Stimulated activated CD4-positive, alpha-beta T cell treated with anti-CD3 and anti-CD28 coated beads, Interleukin-15, amount 100 ng/mL, for 24 hours (primary cell): ENCODE measurements around the gene GNB5.
"Not testable (repeated sequence)": the region's sequence is repeated elsewhere in the genome, so short reads cannot be mapped to it uniquely, and the experiment has no call there.

Source experiments
- DNase-seq: peaks from one replicate; pipeline ENCODE4 v3.0.0-alpha.2; 2020

GNB5 gene

DNA sequence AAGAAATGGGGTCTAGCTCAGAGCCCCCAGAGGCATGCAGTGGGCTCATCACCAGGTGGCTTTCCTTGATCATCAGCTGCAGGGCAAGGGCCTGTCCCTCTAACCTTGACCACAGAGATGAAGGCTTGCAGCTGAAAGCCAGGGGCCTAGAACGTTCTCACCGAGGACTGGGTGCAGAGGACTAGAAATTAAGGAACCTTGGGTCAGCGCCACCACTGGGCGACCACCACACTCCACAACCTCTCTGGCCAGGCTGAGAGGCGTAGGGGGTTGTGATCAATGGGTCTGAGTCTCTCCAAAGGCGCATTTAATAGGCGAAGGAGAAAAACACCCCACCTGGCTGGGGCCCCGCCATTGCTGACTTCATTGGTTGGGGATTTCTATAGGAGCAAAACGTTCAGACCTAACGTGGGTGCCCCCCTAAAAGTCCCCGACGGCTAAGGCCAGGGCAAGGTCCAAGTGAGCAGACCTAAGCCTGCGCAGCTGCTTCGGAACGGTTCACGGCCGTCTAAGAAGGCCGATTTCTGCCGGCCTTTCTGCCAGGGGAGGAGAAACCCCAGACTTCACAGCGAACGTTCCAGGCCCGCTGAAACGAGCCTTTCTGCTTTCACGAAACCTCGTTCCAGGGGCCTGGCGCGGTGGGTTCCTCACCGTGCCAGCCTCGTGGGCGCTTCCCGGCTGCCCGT is 79.5 kb downstream of the GNB5 start:
- DNase-seq = no peak

- DNase-seq = no peak
These were observed 81.4 kb downstream of the GNB5 start for GRCh38 chr15:52109559-52110451.

- no peak for DNase-seq
These were observed 84.0 kb downstream of the GNB5 start for GRCh38 chr15:52107238-52107637.

DNA sequence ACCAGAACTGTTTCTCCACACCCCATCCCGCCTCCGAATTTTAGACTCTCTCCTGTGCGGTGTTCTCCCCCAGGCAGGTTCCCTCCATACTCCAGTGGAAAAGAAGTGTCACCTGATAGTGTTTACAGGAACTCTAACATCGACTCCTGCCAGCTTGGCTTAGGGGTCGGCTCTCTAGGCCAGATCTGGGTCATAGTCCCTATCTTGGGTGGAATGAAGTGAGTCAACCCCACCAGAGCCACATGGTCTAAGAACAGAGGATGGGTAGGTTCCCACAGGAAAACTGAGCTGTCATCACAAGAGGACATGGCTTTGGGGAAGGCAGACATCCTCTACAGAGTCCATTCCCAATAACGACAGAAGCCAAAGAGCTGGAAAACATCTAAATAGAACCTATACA is 84.6 kb downstream of the GNB5 start:
- no peak for DNase-seq

DNA sequence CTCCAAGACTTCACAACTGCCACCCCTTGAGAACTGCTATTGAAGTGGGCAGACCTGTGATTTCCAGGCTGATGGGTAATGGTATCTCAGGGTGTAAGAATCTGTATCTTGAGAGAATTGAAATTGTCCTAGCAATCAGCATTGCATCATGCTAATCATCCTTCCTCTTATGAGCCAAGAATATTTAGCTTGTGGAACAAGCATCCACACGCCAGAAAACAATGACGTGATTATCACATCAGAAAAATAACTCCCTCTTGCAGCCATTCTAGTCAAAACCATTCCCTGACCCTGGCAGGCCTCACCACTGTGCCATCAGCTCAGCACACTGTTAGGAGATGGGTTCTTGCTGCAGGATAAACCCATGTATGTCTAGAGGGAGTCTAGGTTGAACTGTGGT is 85.3 kb downstream of the GNB5 start:
- DNase-seq = no peak

GRCh38 chr15:52104532-52105004 is 86.6 kb downstream of the GNB5 start:
- DNase-seq = no peak

DNA sequence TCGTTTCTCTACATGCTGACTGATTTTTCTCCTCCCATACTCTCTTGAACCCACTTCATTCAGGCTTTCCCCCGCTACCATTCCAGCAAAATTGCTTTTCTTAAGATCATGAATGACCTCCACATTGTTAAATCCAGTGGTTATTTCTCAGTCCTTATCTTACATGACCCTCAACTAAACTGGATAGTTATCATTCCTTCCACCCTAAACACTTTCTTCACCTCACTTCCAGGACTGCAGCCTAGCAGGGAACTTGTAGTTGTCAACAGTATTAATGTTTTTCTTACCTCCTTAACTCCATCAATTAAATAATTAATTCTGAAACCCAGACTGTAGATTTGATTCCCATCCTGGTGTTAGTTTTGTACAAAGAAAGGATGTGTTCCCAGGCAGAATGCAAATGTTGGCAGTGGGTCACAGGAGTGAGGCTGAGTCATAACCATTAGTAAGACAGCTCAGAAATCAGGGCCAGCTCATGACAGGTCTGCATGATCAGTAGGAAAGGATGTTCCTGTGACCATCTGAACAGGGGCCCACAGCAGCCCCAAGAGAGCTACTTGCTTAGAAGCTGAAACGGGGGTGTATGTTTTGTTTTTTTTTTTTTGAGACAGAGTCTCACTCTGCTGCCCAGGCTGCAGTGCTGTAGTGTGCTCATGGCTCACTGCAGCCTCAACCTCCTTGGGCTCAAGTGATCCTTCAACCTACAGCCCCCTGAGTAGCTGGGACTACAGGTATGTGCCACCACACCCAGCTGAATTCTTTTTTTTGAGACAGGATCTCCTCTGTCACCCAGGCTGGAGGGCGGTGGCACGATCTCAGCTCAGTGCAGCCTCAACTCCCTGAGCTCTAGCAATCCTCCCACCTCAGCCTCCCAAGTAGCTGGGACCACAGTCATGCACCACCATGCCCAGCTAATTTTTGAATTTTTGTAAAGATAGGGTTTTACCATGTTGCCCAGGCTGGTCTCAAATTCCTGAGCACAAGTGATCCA is 87.7 kb downstream of the GNB5 start:
- peak; percentile 19 for DNase-seq

GRCh38 chr15:52102463-52102862 is 88.7 kb downstream of the GNB5 start:
- no peak for DNase-seq

DNA sequence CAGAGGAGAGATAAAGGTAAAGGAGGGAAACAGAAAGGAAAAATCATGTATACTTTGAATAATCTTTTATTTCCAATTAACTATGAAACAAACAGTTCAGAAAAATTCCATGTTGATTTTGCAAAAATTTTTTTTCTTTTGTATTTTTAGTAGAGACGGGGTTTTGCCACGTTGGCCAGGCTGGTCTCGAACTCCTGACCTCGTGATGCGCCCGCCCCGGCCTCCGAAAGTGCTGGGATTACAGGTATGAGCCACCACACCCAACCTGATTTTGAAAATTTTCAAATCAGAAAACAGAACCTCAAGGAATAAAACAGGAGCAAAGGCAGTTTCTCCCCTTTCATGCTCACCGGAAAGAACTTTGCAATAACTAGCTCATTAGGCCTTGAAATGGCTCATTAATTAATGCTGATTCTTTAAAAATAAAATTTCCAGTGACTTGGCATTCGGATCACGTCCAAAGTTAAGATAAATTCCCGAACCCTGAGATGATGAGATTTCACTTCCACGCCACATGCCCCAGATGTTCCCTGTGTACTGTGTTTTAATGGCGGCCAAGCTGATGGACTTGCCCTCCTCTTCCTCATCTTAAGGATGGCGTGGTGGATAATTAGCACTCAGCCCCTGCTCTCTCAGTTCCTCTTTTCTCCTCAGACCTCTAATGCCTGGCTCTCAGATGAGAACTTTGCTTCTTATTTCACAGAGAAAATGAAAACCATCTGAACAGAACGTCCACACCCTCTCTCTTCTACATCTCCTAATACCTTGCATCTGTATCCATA is 89.5 kb downstream of the GNB5 start:
- no peak for DNase-seq

GRCh38 chr15:52100807-52101442 is 90.3 kb downstream of the GNB5 start:
- DNase-seq = peak; percentile 11

DNA sequence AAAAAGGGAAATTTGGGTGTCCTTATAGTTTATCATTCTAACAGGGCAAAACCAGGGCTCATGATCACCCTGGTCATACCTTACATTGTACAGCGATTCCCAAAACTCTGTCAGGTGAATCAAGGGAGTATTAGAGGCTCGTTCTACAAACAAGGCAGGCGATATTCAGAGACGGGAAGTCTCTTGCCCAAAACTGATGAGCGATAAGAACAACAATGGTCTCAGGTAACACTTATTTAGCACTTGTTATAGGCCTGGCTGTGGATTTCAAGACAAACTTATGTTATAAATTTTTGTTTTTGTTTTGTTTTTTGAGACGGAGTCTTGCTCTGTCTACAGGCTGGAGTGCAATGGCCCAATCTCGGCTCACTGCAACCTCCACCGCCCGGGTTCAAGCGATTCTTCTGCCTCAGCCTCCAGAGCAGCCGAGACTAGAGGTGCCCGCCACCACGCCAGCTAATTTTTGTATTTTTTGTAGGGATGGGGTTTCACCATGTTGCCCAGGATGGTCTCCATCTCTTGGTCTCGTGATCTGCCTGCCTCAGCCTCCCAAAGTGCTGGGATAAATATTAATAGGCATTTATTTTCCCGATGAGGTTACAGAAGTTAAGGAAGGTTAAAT is 91.4 kb downstream of the GNB5 start:
- DNase-seq = no peak

GRCh38 chr15:52098323-52098722 is 92.9 kb downstream of the GNB5 start:
- DNase-seq = no peak

DNA sequence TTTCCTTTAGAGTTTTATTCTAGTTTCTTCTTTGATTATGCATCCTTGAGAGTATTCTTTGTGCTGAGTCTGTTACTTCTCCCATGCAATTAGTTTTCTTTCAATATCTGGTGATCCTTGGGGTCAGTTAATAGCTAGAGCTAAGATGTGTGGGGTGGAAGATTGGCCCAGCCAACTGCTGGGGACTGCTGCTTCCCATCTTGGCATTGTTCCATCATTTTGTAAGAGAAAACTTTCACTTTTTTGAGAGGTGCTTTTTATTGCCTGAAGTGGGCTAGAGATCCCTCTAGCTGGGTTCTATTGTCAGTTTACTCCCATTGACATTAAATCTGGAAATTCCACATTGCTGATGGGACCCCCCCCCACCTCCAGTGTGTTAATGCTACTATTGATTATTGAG is 94.0 kb downstream of the GNB5 start:
- no peak for DNase-seq

GRCh38 chr15:52096536-52096935 is 94.7 kb downstream of the GNB5 start:
- DNase-seq = not testable (repeated sequence)

DNA sequence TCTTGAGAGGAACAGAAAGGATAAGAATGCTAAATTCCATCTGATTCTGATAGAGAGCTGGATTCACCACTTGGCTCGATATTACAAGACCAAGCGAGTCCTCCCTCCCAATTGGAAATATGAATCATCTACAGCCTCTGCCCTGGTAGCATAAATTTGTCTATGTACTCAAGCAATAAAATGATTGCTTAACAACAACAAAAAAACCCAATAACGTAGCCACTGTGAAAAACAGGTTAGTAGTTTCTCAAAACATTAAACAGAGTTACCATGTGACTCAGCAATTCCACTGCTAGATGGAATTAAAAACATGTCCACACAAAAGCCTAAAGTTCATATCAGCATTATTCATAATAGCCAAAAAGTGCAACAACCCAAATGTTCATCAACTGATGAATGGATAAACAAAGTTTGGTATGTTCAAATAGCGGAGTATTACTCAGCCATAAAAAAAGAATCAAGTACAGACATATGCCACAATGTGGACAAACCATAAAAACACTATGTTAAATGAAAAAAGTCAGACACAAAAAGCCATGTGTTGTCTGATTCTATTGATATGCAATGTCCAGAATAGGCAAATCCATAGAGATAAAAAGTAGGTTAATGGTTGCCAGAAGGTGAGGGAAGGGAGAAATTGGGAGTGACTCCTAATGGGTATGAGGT is 95.5 kb downstream of the GNB5 start:
- DNase-seq = no peak

DNA sequence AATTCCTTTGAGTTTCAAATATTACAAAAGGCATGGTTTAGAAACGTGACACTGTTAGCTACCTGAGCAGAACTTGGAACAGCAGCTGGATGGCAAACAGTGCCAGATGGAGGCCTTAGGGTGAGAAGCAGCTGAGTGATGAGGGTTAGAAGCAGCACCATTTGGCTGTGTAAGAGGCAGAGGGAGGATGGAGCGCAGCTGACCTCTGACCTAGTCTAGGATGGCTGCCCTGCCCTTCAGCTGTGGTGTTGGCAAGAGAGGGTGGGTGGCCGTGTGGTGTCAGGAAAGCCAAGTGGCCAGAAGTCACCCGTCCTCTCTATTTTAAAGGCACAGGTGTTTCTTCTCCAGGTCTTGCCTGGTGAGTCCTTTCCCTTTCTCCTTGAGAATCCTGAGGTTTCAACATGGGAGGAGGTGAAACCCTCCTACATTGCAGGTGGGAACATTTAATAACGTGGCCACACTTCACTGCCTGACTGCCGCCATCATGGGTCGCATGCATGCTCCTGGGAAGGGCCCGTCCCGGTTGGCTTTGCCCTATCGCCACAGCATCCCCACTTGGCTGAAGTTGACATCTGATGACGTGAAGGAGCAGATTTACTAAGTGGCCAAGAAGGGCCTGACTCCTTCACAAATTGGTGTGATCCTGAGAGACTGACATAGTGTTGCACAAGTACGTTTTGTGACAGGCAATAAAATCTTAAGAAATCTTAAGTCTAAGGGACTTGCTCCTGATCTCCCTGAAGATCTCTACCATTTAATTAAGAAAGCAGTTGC is 96.2 kb downstream of the GNB5 start:
- DNase-seq = no peak

DNA sequence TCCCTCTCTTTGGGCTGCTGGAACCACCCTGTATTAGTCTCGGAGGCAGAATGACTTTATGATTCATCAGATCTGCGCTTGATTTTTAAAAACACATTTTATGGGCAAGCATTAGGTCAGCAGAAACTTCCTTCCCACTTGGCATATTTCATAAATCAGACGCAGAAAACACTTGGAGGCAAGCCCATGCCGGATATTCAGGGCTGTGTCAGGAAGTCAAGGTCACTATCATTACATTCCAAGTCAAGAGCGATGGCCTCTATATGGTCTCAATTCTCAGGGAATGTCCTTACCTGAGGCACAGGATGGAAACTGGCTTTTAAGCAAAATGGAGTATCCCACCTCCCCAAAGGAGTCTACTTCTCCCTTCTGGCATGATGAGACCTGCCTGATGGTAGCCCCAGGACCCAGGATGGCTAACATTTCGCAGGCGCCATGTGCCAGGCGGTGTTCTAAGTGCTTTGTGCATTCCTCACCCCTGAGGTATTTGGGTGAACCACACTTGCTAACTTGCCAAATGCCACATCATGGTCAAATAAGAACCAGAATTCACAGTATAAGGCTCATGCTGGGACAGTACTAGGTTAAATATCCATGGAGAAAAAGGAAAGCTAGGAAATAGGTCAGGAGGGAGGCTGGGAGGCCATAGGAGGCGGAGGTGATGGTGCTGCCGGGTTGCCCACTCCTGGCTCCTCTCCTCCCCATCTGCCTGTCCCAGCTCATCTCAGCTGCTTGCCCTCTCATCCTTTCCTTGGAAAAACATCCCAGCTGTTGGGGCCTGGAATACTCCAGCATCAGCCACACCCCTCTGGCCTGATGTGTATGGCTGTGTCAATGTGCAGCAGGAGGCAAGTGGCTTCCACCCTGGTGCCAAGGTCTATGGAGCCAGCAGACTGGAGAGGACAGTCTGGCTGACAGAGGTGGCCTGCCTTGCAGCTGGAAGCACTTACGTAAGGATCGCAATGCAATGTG is 97.4 kb downstream of the GNB5 start:
- no peak for DNase-seq

DNA sequence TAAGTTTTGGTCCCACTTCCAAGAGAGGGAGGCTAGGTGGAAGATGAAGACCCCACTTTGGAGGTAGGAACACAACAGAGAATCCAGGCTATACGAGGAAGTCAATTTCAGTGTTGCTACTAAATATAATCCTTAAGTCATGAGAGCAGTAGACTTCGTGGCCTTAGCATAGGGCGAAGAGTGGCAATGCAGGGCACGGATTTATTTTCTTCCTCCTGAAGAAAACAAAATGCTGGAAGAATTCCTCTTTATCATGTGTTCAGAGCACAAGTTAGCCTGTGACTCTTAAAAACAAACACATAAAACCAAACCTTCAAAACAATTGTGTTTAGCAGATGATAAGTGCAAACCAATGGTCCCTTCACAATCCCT is 98.0 kb downstream of the GNB5 start:
- no peak for DNase-seq

DNA sequence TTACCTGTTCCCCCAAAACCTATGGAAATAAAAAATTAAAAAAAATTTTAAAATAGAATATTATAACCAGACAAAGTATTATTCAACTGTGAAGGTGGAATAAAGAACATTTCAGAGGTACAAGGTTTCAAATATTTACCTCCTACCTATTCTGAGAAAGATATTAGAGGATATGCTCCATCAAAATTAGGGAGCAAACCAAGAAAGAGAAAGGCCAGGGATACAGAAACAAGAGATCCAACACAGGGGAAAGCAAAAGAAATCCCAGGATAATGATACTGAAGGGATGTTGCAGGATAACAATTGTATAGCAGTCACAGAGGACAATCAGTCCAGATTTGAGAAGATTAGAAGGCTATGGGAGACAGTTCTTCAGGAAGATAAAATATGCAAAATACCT is 101.0 kb downstream of the GNB5 start:
- DNase-seq = no peak
